ENCODE results near the gene KCNJ11. TPM values are rescaled to one million over a fixed set of nuclear protein-coding genes. Genes with fewer than 3 reads are reported as not detected.

Gene KCNJ11
- total and polyA plus RNA-seq, 2 experiments from 2014 or later = 0.31 to 10.5 TPM

GRCh38 chr11:17416492-17416891, 28.0 kb upstream of the KCNJ11 start:
- no peak for TF ChIP-seq CTCF (IDR thresholded peaks at IDR 0.05; ENCODE audit: poor library complexity)
- TF ChIP-seq EZH2phosphoT487 (IDR thresholded peaks at IDR 0.05; ENCODE audit: low read depth, severe bottlenecking, unreplicated experiment) = no peak
- TF ChIP-seq EZH2 (IDR thresholded peaks at IDR 0.05; ENCODE audit: borderline replicate concordance) = no peak
- H4K20me1 ChIP-seq (ENCODE audit: insufficient read depth, poor library complexity, severe bottlenecking) = no peaks in the 10 kb centered on the region
- DNase-seq (ENCODE audit: low spot score) = no peak
- H3K27ac ChIP-seq = no peak overlapping the region
- H3K79me2 ChIP-seq = no peaks in the 10 kb centered on the region
- 78% methylated on average over 2 of the region's 2 CpGs for WGBS (ENCODE audit: low lambda C conversion rate, missing lambda C conversion rate)
- H3K4me1 ChIP-seq (ENCODE audit: insufficient read depth) = no peaks in the 10 kb centered on the region
- H3K4me2 ChIP-seq = no peak overlapping the region
- H3K4me3 ChIP-seq = no peak overlapping the region
- no peaks in the 10 kb centered on the region for H3K9me2 ChIP-seq (replicated peaks; ENCODE audit: insufficient read depth)
- no peaks in the 10 kb centered on the region for H3K36me3 ChIP-seq (replicated peaks; ENCODE audit: insufficient read depth, low read depth)
- no peak overlapping the region for H2AFZ ChIP-seq
- H3K27me3 ChIP-seq = peaks cover 26% of the 10 kb centered on the region
- no peaks in the 10 kb centered on the region for H3K9me3 ChIP-seq (ENCODE audit: low read depth)

GRCh38 chr11:17415523-17416104, 27.2 kb upstream of the KCNJ11 start:
- Histone ChIP-seq H3K4me3 (no peak overlapping the region), H2AFZ (no peak overlapping the region), H4K20me1 (ENCODE audit: insufficient read depth, poor library complexity, severe bottlenecking) (no peaks in the 10 kb centered on the region), H3K36me3 (replicated peaks; ENCODE audit: insufficient read depth, low read depth) (no peaks in the 10 kb centered on the region), H3K9me3 (ENCODE audit: low read depth) (no peaks in the 10 kb centered on the region), H3K79me2 (no peaks in the 10 kb centered on the region), H3K27ac (no peak overlapping the region), H3K27me3 (peaks cover 26% of the 10 kb centered on the region), H3K4me2 (no peak overlapping the region), H3K9me2 (replicated peaks; ENCODE audit: insufficient read depth) (no peaks in the 10 kb centered on the region), H3K4me1 (ENCODE audit: insufficient read depth) (no peaks in the 10 kb centered on the region)
- TF ChIP-seq EZH2phosphoT487 (IDR thresholded peaks at IDR 0.05; ENCODE audit: low read depth, severe bottlenecking, unreplicated experiment) = no peak
- no peak for TF ChIP-seq EZH2 (IDR thresholded peaks at IDR 0.05; ENCODE audit: borderline replicate concordance)
- no peak for TF ChIP-seq CTCF (IDR thresholded peaks at IDR 0.05; ENCODE audit: poor library complexity)
- WGBS (ENCODE audit: low lambda C conversion rate, missing lambda C conversion rate) = 82% methylated on average over 6 of the region's 6 CpGs
- DNase-seq (ENCODE audit: low spot score) = no peak

- H3K4me1 ChIP-seq (ENCODE audit: insufficient read depth) = no peaks in the 10 kb centered on the region
- no peak overlapping the region for H3K27ac ChIP-seq
- no peak overlapping the region for H3K4me2 ChIP-seq
- DNase-seq (ENCODE audit: low spot score) = no peak
- H4K20me1 ChIP-seq (ENCODE audit: insufficient read depth, poor library complexity, severe bottlenecking) = no peaks in the 10 kb centered on the region
- H3K27me3 ChIP-seq = peaks cover 26% of the 10 kb centered on the region
- no peak overlapping the region for H3K4me3 ChIP-seq
- TF ChIP-seq CTCF (IDR thresholded peaks at IDR 0.05; ENCODE audit: poor library complexity) = no peak
- no peak for TF ChIP-seq EZH2 (IDR thresholded peaks at IDR 0.05; ENCODE audit: borderline replicate concordance)
- TF ChIP-seq EZH2phosphoT487 (IDR thresholded peaks at IDR 0.05; ENCODE audit: low read depth, severe bottlenecking, unreplicated experiment) = no peak
- H3K79me2 ChIP-seq = no peaks in the 10 kb centered on the region
- H3K9me2 ChIP-seq (replicated peaks; ENCODE audit: insufficient read depth) = no peaks in the 10 kb centered on the region
- no peak overlapping the region for H2AFZ ChIP-seq
- H3K9me3 ChIP-seq (ENCODE audit: low read depth) = no peaks in the 10 kb centered on the region
- no peaks in the 10 kb centered on the region for H3K36me3 ChIP-seq (replicated peaks; ENCODE audit: insufficient read depth, low read depth)
- 93% methylated on average over 5 of the region's 5 CpGs for WGBS (ENCODE audit: low lambda C conversion rate, missing lambda C conversion rate)
Measured at GRCh38 chr11:17414992-17415391, 26.5 kb upstream of the KCNJ11 start.
